CD14-positive monocyte (primary cell): ENCODE measurements around the gene DENND11. TPM values are rescaled to one million over a fixed set of nuclear protein-coding genes. Genes with fewer than 3 reads are reported as not detected.

Experiments used
- DNase-seq, 3 donors: peaks; one replicate each; pipeline ENCODE4 v3.0.0-alpha.2; 2011 to 2022
- H2AFZ ChIP-seq: 2 replicates; pipeline ENCODE4 v1.6.0; 2012; ENCODE audit warnings: mild to moderate bottlenecking, low read depth, low read length, inconsistent platforms; ENCODE audit not compliant: insufficient read depth, poor library complexity, severe bottlenecking
- H3K27ac ChIP-seq, 2 donors: 1 replicate in 1 of 2; 2 replicates in 1 of 2; pipeline ENCODE4 v1.5.1; 2012 to 2013; ENCODE audit warnings: low read length in 2 of 2, control low read depth in 1 of 2, inconsistent platforms in 1 of 2, low read depth in 1 of 2, mild to moderate bottlenecking in 1 of 2
- H3K27me3 ChIP-seq, 2 donors: one replicate each; pipeline versions ENCODE4 v1.6.0 to v1.6.1; 2011 to 2013; ENCODE audit warnings: low read length in 2 of 2; ENCODE audit not compliant: control insufficient read depth in 2 of 2, insufficient read depth in 2 of 2
- H3K36me3 ChIP-seq, 2 donors: replicated peaks in 1 of 2; 1 replicate in 1 of 2; 2 replicates in 1 of 2; pipeline versions ENCODE4 v1.5.1 to v1.6.1; 2012 to 2013; ENCODE audit warnings: low read length in 2 of 2, control low read depth in 1 of 2, inconsistent platforms in 1 of 2, mild to moderate bottlenecking in 1 of 2; ENCODE audit not compliant: insufficient read depth in 2 of 2, control insufficient read depth in 1 of 2
- H3K4me1 ChIP-seq, 2 donors: 1 replicate in 1 of 2; 2 replicates in 1 of 2; pipeline versions ENCODE4 v1.5.1 to v1.6.1; 2012 to 2013; ENCODE audit warnings: low read length in 2 of 2, control low read depth in 1 of 2, inconsistent platforms in 1 of 2, mild to moderate bottlenecking in 1 of 2, moderate library complexity in 1 of 2; ENCODE audit not compliant: insufficient read depth in 2 of 2, control insufficient read depth in 1 of 2
- H3K4me2 ChIP-seq: replicated peaks from 2 replicates; pipeline ENCODE3; 2012; ENCODE audit warnings: low read length, moderate library complexity, mild to moderate bottlenecking; ENCODE audit not compliant: poor library complexity, severe bottlenecking; ENCODE audit errors: extremely low read depth
- H3K4me3 ChIP-seq, 3 experiments: fragments of 200-600 bp in 1 of 3; sonication (generic) in 1 of 3; replicated peaks in 1 of 3; 1 replicate in 2 of 3; 2 replicates in 1 of 3; pipeline ENCODE4 v1.5.1; 2011 to 2013; ENCODE audit warnings: low read length in 3 of 3, mild to moderate bottlenecking in 3 of 3, control low read depth in 2 of 3, low read depth in 2 of 3, inconsistent platforms in 1 of 3, moderate library complexity in 1 of 3
- H3K79me2 ChIP-seq: 2 replicates; pipeline ENCODE4 v1.6.0; 2012; ENCODE audit warnings: mild to moderate bottlenecking, control low read depth, inconsistent platforms, low read length, moderate library complexity; ENCODE audit not compliant: insufficient read depth
- H3K9ac ChIP-seq: 2 replicates; pipeline ENCODE4 v1.6.0; 2017; ENCODE audit warnings: low read length, mild to moderate bottlenecking; ENCODE audit not compliant: insufficient read depth, poor library complexity, severe bottlenecking
- H3K9me3 ChIP-seq, 2 donors: replicated peaks in 1 of 2; 1 replicate in 1 of 2; 2 replicates in 1 of 2; pipeline versions ENCODE4 v1.5.1 to v1.6.1; 2012 to 2013; ENCODE audit warnings: low read length in 2 of 2, control low read depth in 1 of 2; ENCODE audit not compliant: control insufficient read depth in 1 of 2, insufficient read depth in 1 of 2
- H4K20me1 ChIP-seq: 2 replicates; pipeline ENCODE4 v1.6.0; 2012; ENCODE audit warnings: mild to moderate bottlenecking, low read length, control low read depth, moderate library complexity; ENCODE audit not compliant: insufficient read depth
- H3K27ac Mint-ChIP-seq, 7 donors: one replicate each; pipeline ENCODE4 v1.8.0; 2020; ENCODE audit warnings: mild to moderate bottlenecking in 7 of 7, mixed read lengths in 7 of 7, moderate library complexity in 6 of 7, inconsistent platforms in 2 of 7
- H3K27me3 Mint-ChIP-seq, 3 donors: one replicate each; pipeline ENCODE4 v1.8.0; 2021 to 2022; ENCODE audit warnings: low read depth in 3 of 3, mild to moderate bottlenecking in 3 of 3, mixed read lengths in 3 of 3, moderate library complexity in 3 of 3, inconsistent platforms in 1 of 3
- H3K36me3 Mint-ChIP-seq, 2 donors: one replicate each; pipeline ENCODE4 v1.8.0; 2020; ENCODE audit warnings: mixed read lengths in 2 of 2, inconsistent platforms in 1 of 2, mild to moderate bottlenecking in 1 of 2
- H3K4me1 Mint-ChIP-seq: one replicate; pipeline ENCODE4 v1.8.0; 2020; ENCODE audit warnings: mild to moderate bottlenecking, mixed read lengths
- H3K4me3 Mint-ChIP-seq, 2 donors: one replicate each; pipeline ENCODE4 v1.8.0; 2020; ENCODE audit warnings: mild to moderate bottlenecking in 2 of 2, mixed read lengths in 2 of 2, moderate library complexity in 1 of 2
- H3K9me3 Mint-ChIP-seq, 7 donors: one replicate each; pipeline ENCODE4 v1.8.0; 2020 to 2022; ENCODE audit warnings: mixed read lengths in 7 of 7, mild to moderate bottlenecking in 6 of 7, moderate library complexity in 6 of 7, inconsistent platforms in 2 of 7
- CTCF ChIP-seq: fragments of 200-600 bp; IDR thresholded peaks from one replicate; pipeline ENCODE4 v1.8.0; 2022; ENCODE audit warnings: antibody characterized with exemption, mild to moderate bottlenecking
- WGBS: methylation state at CpG from one replicate; pipeline ENCODE4 v1.1.5; 2013; ENCODE audit warnings: missing lambda C conversion rate; ENCODE audit not compliant: insufficient coverage; 5-methylcytosine and 5-hydroxymethylcytosine counted together
- intact Hi-C, 2 donors: fragments of 100-400 bp; cut with micrococcal nuclease; formaldehyde crosslinking; loops; one replicate each; pipeline versions ENCODE4 v1.15.0 to v1.15.1; 2023
- polyA plus RNA-seq, 3 donors: library from polyadenylated mRNA; depleted of rRNA in 1 of 3; unstranded in 2 of 3; stranded (reverse) in 1 of 3; fragments of 300-500 nt in 2 of 3; fragments of >200 nt in 1 of 3; fragmentation: Illumina TruSeq in 2 of 3; gene quantifications; 1 replicate in 2 of 3; 2 replicates in 1 of 3; pipeline ENCODE4 v1.2.3, GENCODE V29; 2012 to 2021

DENND11 gene
- polyA plus RNA-seq, 3 donors: 1.4 to 4.7 (median 1.9) TPM

DNA sequence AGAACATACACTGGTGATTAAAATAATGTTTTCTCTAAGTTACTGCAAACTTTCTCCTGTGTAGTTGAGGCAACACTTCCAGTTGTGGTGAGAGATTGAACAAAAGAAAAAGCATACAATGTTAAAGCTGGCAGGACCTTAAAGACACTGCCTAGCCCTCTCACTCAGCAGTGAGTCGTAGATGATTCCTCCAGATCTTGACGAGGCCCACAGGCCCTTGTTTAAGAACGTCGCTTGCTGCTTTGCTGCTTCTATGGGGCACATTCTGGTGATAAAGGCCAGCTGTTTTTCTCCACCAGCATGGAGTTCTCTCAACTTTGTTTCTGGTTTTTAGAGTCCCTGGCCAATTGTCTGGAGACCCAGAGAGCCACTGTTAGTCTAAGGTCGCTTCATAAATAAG lies 2.8 kb upstream of the DENND11 start:
- H3K79me2 ChIP-seq: no peaks in the 10 kb centered on the region
- H3K4me3 ChIP-seq: no peak overlapping the region
- 100% methylated on average over 5 of the region's 5 CpGs for WGBS
- H3K4me3 Mint-ChIP-seq: no peak overlapping the region
- no peak for DNase-seq
- H4K20me1 ChIP-seq: no peaks in the 10 kb centered on the region
- H3K4me2 ChIP-seq: no peak overlapping the region
- intact Hi-C loops: loop anchor here in 1 of 2 donors (10.0 kb wide), 1 partner anchor 50 kb away; no protein-coding TSS in a partner anchor
- H2AFZ ChIP-seq: no peak overlapping the region
- H3K27ac Mint-ChIP-seq: no peak overlapping the region
- peaks cover 0 to 5% of the 10 kb centered on the region in 2 donors for H3K36me3 Mint-ChIP-seq
- TF ChIP-seq CTCF: no peak
- H3K9ac ChIP-seq: no peak overlapping the region
- H3K9me3 ChIP-seq: no peaks in the 10 kb centered on the region
- peaks cover 22 to 31% (median 24%) of the 10 kb centered on the region in 3 donors for H3K27me3 Mint-ChIP-seq
- peaks cover 10 to 12% of the 10 kb centered on the region in 2 donors for H3K4me1 ChIP-seq
- H3K9me3 Mint-ChIP-seq: no peaks in the 10 kb centered on the region
- H3K36me3 ChIP-seq: no peaks in the 10 kb centered on the region
- H3K27ac ChIP-seq: no peak overlapping the region
- H3K27me3 ChIP-seq: peaks cover 14 to 18% of the 10 kb centered on the region in 2 donors
- H3K4me1 Mint-ChIP-seq: peaks cover 14% of the 10 kb centered on the region

- no peak for TF ChIP-seq CTCF
- Histone ChIP-seq H3K27me3 (peaks cover 14 to 18% of the 10 kb centered on the region in 2 donors), H3K79me2 (no peaks in the 10 kb centered on the region), H3K4me1 (peaks cover 10 to 12% of the 10 kb centered on the region in 2 donors), H3K9ac (no peak overlapping the region), H3K9me3 (no peaks in the 10 kb centered on the region), H3K4me3 (no peak overlapping the region), H3K27ac (no peak overlapping the region), H3K4me2 (no peak overlapping the region), H3K36me3 (no peaks in the 10 kb centered on the region), H2AFZ (no peak overlapping the region), H4K20me1 (no peaks in the 10 kb centered on the region)
- Mint-ChIP-seq H3K9me3 (no peaks in the 10 kb centered on the region), H3K4me1 (peaks cover 16% of the 10 kb centered on the region), H3K36me3 (peaks cover 0 to 5% of the 10 kb centered on the region in 2 donors), H3K27me3 (peaks cover 22 to 31% (median 24%) of the 10 kb centered on the region in 3 donors), H3K4me3 (no peak overlapping the region), H3K27ac (no peak overlapping the region)
- intact Hi-C loops: loop anchor here in 1 of 2 donors (10.0 kb wide), 1 partner anchor 49 kb away; no protein-coding TSS in a partner anchor
- no peak for DNase-seq
- WGBS: 100% methylated on average over 2 of the region's 3 CpGs
Measured at GRCh38 chr7:141704112-141704511, 2.1 kb upstream of the DENND11 start.
